HG03103 (cell line): ENCODE data around the gene POFUT1.

Experiments used
- ATAC-seq: cut with Tn5 transposase; IDR thresholded peaks from one replicate; pipeline ENCODE4 v1.9.1; 2021; ENCODE audit warnings: low read depth; ENCODE audit not compliant: unreplicated experiment

The POFUT1 gene

DNA sequence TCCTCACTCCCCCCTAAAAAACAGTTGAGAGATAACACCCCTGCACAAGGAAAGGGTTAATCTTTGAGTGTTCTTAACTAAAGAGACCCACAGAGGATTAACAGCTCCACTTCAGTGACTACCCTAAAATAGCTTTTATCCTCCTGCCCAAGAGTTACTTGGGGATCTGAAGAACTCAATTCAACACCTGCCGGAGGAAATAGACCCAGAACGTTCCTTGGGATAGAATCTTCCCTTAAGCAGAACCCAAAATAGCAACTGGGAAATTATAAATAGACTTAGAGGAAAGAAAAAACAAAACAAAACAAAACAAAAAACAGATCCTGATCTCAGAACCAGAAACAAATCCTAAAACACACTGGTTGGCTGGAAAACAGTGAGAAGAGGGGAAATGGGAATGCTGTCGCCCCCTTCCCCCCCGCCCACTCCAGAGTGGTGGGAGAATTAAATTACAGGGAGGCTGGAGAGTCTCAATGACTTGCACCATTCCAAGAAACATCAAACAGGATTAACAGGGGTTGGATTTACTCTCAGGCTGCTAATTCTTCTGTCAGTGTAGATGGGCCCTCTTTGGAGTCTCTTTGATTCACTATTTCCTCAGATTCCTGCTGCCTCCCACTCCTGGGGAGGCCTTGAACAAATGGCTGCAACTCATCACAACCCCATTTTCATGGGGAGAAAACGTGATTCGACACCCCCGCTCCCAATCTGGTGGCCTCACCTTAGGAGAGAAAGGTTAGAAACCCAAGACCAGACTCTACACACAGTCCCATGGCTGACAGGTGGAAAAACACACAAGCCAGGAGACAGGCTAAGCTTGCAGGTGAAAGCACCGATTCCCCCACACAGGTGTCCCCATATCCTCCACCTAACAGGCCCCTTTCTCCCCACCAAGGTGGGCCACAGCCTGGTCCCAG, 1.6 kb upstream of the POFUT1 start:
- ATAC-seq, result no peak

DNA sequence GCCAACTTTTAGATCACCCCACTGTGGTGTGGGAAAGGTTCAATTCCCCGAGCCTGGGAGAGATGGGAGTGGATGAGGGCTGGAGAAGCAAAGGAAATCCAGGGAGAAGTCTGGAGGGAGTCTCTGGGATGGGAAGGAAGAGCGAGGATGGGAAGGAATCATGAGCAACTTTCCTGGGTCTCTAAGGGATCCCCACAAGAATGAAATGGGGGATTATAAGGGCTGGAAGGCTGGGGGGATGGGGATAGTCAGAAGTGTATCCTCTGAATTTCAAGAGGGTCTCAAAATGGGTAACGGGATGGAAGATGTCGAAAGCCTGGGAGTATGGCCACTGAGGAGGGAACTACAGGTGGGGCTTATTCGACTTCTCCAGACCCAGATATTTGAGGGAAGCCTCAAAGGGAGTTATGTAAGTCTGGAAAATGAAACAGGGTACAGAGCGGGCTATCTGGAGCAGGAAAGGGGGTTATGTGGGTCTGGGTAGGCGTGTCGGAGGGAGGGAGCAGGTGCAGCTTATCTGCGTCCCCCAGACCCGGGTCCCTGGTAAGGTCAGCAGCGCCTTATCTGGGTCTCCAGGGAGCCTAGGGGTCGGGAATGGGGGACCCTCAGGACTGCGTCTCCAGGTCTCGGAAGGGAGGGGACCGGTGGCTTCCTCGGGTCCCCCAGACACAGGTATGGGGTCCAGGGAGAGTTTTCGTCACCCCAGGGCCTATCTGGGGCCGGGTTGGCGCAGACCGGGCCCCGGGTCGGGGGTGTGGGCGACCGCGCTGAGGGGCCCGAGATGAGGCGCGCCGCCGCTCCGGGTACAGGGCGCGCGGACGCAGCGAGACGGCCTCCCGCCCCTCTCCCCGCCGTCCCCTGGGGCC, 687 bp upstream of the POFUT1 start:
- ATAC-seq, result peak; percentile 13

DNA sequence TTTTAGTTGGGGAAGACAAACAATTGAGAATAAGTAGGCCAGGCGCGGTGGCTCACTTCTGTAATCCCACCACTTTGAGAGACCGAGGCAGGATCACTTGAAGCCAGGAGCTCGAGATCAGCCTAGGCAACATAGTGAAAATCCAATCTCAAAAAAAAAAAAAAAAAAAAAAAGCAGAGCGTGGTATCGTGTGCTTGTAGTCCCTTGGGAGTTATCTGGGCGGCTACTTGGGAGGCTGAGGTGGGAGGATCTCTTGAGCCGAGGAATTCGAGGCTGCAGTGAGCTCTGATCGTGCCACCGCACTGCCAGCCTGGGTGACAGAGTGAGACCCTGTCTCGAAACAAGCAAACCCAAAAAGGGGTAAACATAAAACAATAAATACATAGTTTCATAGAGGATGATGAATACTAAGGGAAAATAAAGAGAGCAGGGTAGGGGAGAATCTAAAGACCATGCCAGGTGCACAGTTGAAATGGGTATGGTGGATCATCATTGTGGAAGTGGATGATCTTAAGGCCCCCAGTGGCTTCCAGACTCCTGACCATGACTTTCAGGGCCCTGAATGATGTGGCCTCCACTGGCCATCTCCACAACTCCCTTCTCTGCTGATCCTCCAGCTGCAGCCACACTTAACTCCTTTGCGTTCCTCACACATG, 947 bp downstream of the POFUT1 start:
- no peak for ATAC-seq

DNA sequence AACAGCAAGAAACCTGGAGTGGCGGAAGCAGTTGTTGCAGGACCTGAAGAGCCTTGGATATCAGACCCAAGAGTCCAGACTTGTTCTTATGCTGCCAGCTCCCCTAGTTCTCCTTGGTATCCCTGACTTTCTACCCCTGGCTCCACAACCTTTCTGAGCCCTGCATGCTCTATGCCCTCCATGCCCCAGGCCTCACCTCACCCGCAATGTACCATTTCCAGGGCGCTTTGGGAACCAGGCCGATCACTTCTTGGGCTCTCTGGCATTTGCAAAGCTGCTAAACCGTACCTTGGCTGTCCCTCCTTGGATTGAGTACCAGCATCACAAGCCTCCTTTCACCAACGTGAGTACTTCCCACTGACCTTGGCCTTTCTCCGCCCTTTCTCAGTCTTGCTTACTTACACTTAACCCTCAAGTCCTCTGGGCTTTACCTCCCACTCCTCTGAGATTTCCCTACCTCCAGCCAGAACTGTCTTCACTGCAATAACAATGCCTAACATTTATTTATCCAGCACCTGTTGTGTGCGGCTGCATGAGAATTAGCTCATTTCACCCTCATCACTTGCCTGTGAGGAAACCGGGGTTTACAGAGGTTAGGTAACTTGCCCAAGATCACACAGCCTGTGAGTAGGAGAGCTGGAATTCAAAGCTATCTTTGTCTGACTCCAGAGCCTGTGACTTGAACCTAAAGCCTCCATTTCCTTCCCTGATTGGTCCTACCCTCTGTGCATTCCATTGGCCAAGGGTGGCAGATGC, 2.3 kb downstream of the POFUT1 start:
- no peak for ATAC-seq

DNA sequence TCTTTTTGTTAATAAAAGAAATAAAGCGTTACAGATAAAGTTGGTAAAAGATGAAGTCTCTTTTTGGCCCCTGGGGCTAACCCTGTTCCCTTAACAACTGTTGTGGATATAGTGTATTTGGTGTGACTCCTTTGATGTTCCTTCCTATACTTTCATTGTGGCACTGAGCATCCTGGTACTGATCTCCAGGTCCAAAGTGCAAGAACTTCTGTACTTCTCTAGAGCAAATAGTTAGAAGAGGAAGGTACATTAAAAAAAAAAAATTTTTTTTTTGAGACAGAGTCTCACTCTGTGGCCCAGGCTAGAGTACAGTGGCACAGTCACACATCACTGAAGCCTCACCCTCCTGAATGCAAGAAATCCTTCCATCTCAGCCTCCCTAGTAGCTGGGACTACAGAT, 6.2 kb downstream of the POFUT1 start:
- ATAC-seq, result no peak

DNA sequence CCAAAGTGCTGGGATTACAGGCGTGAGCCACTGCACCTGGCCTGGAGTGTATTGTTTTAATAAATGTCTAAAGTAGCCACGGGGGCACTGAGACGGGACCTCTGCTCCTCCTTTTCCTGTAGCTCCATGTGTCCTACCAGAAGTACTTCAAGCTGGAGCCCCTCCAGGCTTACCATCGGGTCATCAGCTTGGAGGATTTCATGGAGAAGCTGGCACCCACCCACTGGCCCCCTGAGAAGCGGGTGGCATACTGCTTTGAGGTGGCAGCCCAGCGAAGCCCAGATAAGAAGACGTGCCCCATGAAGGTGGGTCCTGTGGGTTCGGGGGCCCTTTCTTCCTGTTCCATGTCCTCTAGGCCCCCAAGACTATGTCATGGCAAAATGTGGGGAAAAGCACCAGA, 7.5 kb downstream of the POFUT1 start:
- ATAC-seq, result no peak

DNA sequence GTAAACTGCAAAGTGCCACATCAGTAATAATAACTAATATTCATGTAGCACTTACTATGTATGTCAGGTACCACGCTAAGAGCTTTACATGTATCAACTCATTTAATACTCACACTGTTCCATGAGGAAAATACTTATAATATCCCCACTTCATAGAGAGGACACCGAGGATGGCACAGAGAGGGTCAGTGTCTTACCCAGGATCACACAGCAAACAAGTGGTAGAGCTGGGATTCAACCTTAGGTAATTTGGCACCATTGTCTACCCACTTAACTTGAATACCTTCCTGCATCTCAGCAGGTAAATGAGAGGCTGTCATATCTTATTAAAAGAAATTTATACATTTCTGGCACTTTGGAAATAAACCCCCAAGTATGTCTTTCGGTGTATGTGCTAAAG, 8.0 kb downstream of the POFUT1 start:
- no peak for ATAC-seq

DNA sequence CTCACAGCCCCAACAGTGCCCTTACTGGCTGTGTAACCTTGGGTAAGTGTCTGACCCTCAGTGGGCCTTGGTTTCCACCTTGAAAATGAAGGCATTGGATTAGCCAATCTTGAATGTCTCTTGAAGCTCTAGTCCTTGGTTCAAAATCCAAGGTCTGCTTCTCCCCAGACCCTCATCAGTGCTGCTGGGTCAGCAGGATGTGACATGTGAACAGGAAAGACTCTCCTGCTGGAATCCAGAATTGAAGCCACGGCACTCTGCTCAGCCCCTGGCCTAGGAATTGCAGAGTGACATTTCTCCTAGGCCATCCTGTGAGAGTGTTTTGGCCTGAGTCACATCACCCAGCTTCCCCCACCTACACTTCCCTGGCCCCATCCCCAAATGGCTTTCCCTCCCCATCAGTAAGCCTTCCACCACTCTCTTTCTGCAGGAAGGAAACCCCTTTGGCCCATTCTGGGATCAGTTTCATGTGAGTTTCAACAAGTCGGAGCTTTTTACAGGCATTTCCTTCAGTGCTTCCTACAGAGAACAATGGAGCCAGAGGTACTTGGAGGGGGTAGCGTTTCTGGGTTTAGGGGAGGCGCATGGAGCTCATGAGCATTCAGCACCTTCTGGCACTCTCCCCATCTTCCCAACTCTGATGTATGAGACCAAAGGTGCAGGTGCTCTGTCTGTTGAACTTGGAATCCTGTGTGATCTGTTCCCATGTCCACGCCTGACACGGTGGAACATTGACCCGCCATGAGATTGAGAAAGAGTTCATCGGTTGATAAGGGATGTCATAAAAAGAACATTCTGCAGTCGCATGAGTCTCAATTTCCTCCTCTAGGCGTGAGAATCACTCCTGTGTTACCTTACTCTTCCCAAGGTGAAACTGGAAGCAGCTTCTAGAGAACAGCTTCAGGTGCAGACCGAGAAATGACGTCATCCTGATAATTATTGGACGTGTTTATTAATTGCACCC, 8.8 kb downstream of the POFUT1 start:
- no peak for ATAC-seq

DNA sequence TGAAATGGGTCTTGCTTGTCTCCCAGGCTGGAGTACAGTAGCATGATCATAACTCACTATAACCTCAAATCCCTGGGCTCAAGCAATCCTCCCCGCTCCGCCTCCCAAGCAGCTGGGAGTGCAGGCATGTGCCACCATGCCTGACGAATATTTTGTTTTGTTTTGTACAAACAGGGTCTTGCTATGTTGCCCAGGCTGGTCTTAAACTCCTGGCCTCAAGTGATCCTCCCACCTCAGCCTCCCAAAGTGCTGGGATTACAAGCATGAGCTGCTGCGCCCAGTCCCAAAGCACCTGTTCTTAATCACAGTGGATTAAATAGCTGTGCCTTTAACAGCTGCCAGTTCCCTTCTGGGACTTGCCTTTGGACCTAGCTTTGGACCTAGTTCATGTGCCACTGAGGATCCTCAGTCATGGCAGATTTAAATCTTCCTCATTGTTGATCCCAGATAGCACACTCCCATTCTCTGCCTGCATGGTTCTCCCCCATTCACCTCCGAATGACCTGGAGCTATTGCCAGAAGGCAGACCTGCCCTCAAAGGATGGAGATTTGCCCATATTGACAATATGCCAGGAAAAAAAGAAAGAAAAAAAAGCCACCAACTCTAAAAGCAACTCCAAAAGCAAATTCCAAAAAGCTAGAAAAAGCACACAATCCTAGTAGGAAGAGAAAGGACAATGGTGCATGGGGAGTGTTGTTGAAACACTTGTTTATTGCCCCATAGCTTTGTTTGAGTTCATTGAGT, 10.6 kb downstream of the POFUT1 start:
- no peak for ATAC-seq

DNA sequence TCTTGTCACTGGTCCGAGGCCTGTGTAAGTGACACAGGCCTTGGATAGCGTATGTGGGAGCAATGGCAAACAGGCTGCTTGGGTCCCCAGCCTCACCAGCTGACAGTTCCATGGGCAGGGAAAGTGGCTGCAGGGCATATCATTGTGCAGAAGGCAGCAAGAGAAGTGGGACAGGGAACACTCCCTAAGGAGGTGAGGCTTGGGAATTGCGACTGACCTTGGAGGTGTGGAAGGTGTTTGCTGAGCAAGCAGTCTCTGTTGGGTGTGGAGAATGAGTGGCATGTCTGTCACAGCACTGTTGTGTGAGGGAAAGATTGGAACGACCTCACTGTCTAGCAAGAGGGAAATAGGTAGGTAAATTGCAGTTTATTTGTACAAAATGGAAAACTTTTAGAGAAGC, 16.8 kb downstream of the POFUT1 start:
- ATAC-seq, result no peak

DNA sequence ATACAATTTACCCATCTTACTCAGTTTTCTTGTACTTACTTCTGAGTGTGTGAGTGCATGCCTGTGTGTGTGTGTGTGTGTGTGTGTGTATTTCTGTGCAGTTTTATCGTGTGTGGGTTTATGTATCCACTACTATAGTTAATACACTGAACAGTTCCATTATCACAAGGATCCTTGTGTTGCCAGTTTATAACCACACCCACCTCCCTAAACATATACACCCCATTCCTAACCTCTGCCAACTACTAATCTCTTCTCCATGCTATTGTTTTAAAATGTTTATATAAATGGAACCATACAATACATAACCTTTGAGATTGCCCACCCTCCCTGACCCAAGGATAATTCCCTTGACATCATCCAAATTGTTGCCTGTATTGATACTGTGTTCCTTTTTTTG, 18.7 kb downstream of the POFUT1 start:
- no peak for ATAC-seq

DNA sequence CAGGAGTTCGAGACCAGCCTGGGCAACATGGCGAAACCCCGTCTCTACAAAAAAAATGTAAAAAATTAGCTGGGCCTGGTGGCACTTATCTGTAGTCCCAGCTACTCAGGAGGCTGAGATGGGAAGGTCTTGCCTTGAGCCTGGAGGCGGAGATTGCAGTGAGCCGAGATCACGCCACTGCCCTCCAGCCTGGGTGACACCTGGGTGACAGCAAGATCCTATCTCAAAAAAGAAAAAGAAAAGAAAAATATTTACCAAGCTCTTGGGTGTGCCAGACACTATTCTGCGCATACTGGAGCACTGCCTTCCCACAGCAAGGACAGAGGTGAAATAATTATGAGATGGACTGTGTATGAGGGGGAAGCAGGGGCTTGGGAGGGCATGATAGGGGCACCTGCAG, 19.6 kb downstream of the POFUT1 start:
- ATAC-seq, result no peak

DNA sequence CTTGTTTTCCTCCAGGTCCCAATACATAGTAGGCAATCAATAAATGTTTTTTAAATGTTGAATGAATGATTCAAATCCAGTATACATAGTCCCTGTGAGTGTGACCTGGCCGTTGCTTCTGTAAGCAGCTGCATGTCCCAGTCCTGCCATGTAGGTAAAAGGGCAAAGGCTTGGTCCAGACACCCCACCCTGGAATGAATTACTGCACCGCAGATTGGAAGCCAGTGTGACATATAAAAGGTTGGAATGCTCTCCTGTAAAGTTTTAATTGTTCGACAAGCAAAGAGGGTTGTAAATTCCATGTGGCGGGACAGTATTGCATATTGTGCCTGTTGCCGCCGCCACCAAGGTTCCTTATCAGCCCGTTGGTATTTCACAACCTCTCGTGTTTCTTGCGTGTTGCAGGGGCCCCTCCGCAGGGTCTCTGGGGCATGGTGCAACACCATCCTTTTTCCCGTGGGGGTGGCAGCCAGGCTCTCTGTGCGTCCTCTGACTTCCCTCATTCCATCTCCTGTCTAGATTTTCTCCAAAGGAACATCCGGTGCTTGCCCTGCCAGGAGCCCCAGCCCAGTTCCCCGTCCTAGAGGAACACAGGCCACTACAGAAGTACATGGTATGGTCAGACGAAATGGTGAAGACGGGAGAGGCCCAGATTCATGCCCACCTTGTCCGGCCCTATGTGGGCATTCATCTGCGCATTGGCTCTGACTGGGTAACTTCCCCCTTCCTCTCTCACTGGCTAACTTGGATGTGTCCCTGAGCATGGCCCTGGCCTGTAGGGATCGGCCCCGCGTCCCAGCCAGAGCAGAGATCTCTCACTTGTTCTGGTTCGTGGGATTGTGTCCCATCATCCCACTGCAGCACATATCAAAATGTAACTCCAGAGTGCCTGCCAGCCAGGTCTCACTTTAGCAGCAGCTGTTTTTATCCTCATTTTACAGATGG, 20.3 kb downstream of the POFUT1 start:
- no peak for ATAC-seq

DNA sequence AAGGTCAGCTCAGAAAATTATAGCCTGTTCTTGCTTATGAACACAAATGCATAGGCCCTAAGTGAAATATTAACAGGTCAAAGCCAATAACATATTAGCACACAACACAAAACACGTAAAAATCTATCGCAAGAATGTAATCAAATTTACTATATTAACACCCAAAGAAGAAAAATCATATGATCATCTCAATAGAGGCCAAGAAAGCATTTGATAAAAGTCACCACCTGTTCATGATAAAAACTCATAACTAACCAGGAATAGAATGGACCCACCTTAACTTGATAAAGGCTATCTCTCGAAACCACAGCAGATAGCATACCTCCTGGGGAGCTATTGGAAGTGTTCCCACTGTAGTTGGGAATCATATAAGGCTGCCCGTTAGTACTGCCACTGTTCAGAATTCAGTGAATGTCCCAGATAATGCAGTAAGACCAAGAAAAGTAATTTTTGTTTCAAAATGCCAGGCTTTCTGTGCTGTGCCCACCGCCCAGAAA, 21.6 kb downstream of the POFUT1 start:
- no peak for ATAC-seq

DNA sequence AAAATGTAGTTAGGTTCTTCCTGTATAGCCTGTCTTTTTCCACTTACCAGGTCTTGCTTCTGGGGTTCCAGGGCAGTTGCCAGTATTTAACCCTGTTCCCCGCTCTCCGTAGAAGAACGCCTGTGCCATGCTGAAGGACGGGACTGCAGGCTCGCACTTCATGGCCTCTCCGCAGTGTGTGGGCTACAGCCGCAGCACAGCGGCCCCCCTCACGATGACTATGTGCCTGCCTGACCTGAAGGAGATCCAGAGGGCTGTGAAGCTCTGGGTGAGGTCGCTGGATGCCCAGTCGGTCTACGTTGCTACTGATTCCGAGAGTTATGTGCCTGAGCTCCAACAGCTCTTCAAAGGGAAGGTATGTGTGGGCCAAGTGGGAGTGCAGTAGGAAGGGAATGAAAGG, 23.0 kb downstream of the POFUT1 start:
- no peak for ATAC-seq

DNA sequence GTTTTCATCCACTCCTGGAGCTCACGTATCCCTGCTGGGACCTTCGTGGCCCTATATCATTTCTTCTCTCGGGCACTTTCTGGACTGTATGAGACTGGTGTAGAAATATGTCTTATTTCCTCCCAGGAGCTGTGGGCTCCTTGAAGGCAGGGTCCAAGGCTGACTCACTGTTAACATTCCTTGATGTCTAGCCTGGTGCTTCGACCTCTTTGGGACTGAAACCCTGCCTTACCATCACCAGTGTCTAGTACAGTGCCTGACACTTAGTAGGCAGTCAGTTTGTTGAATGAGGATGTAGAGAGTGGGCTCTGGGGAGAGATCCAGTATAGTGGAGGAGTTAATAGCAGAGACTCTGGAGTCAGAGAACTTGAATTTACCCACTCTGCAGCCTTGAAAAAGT, 23.6 kb downstream of the POFUT1 start:
- no peak for ATAC-seq

DNA sequence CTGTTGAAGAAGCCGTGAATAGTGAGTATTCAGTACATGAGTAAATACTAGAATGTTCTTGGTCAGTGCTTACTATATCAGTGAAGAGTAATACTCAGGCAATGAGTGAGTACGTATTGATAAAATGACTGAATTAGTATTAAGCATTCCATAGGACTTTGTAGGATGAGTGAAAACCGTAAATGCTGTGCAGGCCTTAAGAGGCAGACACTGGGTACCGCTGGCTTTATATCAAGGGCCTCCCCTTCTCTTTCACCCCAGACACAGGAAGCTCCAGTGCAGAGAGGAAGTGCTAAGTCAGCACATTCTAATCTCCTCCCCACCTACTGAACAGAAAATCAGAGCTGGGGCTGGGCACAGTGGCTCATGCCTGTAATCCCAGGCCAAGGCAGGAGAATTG, 24.2 kb downstream of the POFUT1 start:
- no peak for ATAC-seq
